Uterus (tissue), 2 donors: ENCODE measurements around the gene MYCBPAP.

Experiments
- CTCF ChIP-seq, 4 experiments: fragments of 200-600 bp in 2 of 4; fragments of 450-650 bp in 2 of 4; sonication (generic) in 2 of 4; IDR thresholded peaks; one replicate each; pipeline ENCODE4 v1.5.1; 2016 to 2019; ENCODE audit warnings: antibody characterized with exemption in 4 of 4, mild to moderate bottlenecking in 2 of 4, moderate library complexity in 1 of 4
- POLR2A ChIP-seq, 2 donors: fragments of 450-650 bp; IDR thresholded peaks; one replicate each; pipeline ENCODE4 v1.6.1; 2016; ENCODE audit warnings: antibody characterized with exemption in 2 of 2, mild to moderate bottlenecking in 1 of 2, moderate library complexity in 1 of 2

- TF ChIP-seq CTCF (IDR thresholded peaks at IDR 0.05) (no peak), POLR2A (IDR thresholded peaks at IDR 0.05) (no peak)
Measured at GRCh38 chr17:50573866-50574611, 65.8 kb downstream of the MYCBPAP start.
